Stomach (tissue), 4 donors: ENCODE results near the gene KHNYN.

Source experiments
- CTCF ChIP-seq, 7 experiments: fragments of 450-650 bp in 4 of 7; fragments of 200-600 bp in 3 of 7; sonication (generic) in 3 of 7; IDR thresholded peaks; one replicate each; pipeline ENCODE4 v1.5.1; 2016 to 2019; ENCODE audit warnings: antibody characterized with exemption in 7 of 7, control low read depth in 2 of 7, mild to moderate bottlenecking in 1 of 7
- EP300 ChIP-seq: sonication (generic); formaldehyde crosslinking; IDR thresholded peaks from one replicate; pipeline ENCODE4 v1.6.1; 2017; ENCODE audit warnings: antibody characterized with exemption
- POLR2A ChIP-seq, 4 donors: fragments of 450-650 bp; IDR thresholded peaks; one replicate each; pipeline ENCODE4 v1.6.1; 2016; ENCODE audit warnings: antibody characterized with exemption in 4 of 4, control low read depth in 2 of 4, mild to moderate bottlenecking in 1 of 4, moderate library complexity in 1 of 4
- POLR2AphosphoS5 ChIP-seq, 3 donors: sonication (generic); formaldehyde crosslinking; IDR thresholded peaks; one replicate each; pipeline ENCODE4 v1.6.1; 2016; ENCODE audit warnings: antibody characterized with exemption in 3 of 3

GRCh38 chr14:24428628-24429394, 943 bp upstream of the KHNYN start:
- TF ChIP-seq CTCF (IDR thresholded peaks at IDR 0.05) (no peak), POLR2A (IDR thresholded peaks at IDR 0.05) (no peak), EP300 (no peak), POLR2AphosphoS5 (IDR thresholded peaks at IDR 0.05) (no peak)
